ENCODE data around the gene SRF.

The SRF gene

DNA sequence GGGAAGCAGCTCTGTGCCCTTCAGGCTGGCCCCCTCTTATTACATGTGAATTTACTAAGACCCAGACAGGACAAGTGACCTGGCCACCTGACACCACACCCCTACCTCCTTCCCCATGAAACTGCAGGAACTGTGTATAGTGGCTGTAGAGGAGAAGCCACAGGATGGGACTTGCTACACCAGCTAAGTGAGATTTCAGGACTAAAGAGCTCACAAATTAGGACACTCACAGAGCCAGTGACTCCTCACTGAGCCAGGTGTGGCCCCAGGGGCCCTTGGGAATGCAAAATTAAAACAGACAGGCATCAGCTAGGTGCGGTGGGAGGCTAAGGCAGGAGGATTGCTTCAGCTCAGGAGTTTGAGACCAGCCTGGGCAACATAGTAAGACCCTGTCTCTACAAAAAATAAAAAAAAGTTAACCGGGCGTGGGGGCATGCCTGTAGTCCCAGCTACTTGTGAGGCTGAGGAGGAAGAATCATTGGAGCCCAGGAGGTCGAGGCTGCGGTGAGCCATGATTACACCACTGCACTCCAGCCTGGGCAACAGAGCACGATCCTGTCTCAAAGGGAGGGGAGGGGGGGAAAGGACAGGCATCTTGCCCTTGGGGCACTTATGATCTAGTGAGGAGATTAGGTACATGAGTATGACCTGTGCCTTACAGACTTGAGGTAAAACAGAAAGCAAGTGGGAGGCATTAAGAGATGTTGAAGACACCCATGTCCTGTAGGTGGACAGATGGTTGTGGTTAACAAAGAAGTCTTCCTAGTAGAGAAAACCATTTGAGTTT, 23.2 kb upstream of the SRF start:
- TF ChIP-seq SIN3A (IDR thresholded peaks at IDR 0.05; ENCODE audit: borderline replicate concordance, insufficient read depth, low read length) (no peak), TAF1 (IDR thresholded peaks at IDR 0.05; ENCODE audit: borderline replicate concordance, insufficient read depth, low read length) (no peak), POLR2AphosphoS5 (IDR thresholded peaks at IDR 0.05; ENCODE audit: low read depth, low read length) (no peak), FOXP2 (optimal IDR thresholded peaks at IDR 0.05; ENCODE audit: borderline replicate concordance, extremely low read depth, extremely low read length, insufficient read depth) (no peak)
- TF ChIP-seq, protein P1, sequence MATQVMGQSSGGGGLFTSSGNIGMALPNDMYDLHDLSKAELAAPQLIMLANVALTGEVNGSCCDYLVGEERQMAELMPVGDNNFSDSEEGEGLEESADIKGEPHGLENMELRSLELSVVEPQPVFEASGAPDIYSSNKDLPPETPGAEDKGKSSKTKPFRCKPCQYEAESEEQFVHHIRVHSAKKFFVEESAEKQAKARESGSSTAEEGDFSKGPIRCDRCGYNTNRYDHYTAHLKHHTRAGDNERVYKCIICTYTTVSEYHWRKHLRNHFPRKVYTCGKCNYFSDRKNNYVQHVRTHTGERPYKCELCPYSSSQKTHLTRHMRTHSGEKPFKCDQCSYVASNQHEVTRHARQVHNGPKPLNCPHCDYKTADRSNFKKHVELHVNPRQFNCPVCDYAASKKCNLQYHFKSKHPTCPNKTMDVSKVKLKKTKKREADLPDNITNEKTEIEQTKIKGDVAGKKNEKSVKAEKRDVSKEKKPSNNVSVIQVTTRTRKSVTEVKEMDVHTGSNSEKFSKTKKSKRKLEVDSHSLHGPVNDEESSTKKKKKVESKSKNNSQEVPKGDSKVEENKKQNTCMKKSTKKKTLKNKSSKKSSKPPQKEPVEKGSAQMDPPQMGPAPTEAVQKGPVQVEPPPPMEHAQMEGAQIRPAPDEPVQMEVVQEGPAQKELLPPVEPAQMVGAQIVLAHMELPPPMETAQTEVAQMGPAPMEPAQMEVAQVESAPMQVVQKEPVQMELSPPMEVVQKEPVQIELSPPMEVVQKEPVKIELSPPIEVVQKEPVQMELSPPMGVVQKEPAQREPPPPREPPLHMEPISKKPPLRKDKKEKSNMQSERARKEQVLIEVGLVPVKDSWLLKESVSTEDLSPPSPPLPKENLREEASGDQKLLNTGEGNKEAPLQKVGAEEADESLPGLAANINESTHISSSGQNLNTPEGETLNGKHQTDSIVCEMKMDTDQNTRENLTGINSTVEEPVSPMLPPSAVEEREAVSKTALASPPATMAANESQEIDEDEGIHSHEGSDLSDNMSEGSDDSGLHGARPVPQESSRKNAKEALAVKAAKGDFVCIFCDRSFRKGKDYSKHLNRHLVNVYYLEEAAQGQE (IDR thresholded peaks at IDR 0.05; ENCODE audit: insufficient read depth in 1 of 2, low read depth in 2 of 2, low read length in 2 of 2): no peak

DNA sequence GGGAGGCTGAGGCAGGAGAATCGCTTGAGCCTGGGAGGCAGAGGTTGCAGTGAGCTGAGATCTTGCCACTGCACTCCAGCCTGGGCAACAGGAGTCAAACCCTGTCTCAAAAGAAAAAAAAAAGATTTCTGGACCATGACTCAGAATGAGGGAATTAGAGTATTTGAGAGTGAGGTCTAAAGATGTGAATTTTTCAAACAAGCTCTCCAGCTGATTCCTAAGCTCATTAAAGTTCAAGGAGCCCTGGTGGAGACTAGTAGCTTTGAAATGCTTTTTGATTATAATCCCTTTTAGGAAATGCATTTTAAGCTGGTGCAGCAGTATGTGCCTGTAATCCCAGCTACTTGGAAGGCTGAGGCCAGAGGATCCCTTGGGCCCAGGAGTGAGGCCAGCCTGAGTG, 21.8 kb upstream of the SRF start:
- TF ChIP-seq FOXP2 (optimal IDR thresholded peaks at IDR 0.05; ENCODE audit: borderline replicate concordance, extremely low read depth, extremely low read length, insufficient read depth) (no peak), POLR2AphosphoS5 (IDR thresholded peaks at IDR 0.05; ENCODE audit: low read depth, low read length) (no peak), SIN3A (IDR thresholded peaks at IDR 0.05; ENCODE audit: borderline replicate concordance, insufficient read depth, low read length) (no peak)
- TF ChIP-seq, protein P1 (IDR thresholded peaks at IDR 0.05; ENCODE audit: insufficient read depth in 1 of 2, low read depth in 2 of 2, low read length in 2 of 2): no peak

DNA sequence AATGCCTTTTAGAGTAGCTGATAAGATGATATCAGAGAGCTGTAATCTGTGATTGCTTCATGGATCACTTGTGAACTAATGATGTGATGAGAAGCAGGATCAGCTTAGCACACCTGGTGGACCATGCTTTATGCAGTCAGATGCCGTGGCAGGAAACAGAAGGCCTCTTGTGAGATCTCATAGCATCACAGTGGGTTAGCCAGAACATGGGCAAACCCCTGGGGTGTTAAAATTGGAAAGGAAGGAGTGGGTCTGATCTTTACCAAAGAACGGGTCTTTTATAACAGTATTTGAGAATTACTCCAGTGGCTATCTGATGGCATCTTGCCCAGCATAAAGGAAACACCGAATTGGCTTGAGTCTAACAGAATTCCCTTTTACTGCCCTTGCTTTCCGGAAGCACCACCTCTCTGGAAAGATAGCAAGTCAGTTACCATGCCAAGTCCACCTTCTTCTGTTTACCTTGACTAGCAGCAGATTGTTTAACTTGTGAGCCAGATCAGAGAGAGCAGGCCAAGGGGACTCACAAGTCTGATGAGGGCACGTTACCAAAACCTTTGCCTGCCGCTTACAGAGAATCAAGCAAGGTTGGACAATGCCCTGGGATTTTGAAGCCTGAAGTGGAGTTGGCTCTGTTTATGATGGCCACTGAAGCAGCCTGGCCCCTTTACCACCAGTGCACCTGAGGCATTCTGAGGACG, 20.9 kb upstream of the SRF start:
- TF ChIP-seq TAF1 (IDR thresholded peaks at IDR 0.05; ENCODE audit: borderline replicate concordance, insufficient read depth, low read length) (no peak), FOXP2 (optimal IDR thresholded peaks at IDR 0.05; ENCODE audit: borderline replicate concordance, extremely low read depth, extremely low read length, insufficient read depth) (no peak), SIN3A (IDR thresholded peaks at IDR 0.05; ENCODE audit: borderline replicate concordance, insufficient read depth, low read length) (no peak), POLR2AphosphoS5 (IDR thresholded peaks at IDR 0.05; ENCODE audit: low read depth, low read length) (no peak)
- TF ChIP-seq, protein P1 (IDR thresholded peaks at IDR 0.05; ENCODE audit: insufficient read depth in 1 of 2, low read depth in 2 of 2, low read length in 2 of 2): no peak

DNA sequence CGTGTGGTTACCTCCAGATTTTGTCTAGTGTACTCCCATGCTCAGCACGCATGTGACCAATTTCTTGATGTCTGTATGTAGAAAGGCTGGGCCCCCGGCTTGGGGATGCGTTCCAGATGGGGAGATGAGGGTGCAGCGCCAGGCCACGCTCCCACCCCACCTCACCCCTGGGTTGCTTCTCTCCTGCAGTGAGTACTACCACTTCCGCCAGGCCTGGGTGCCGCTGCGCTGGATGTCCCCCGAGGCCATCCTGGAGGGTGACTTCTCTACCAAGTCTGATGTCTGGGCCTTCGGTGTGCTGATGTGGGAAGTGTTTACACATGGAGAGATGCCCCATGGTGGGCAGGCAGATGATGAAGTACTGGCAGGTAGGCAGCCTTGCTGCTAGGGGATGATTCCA, 11.5 kb upstream of the SRF start:
- TF ChIP-seq SIN3A (IDR thresholded peaks at IDR 0.05; ENCODE audit: borderline replicate concordance, insufficient read depth, low read length): no peak
- TF ChIP-seq TAF1 (IDR thresholded peaks at IDR 0.05; ENCODE audit: borderline replicate concordance, insufficient read depth, low read length): no peak
- TF ChIP-seq, protein P1 (IDR thresholded peaks at IDR 0.05; ENCODE audit: insufficient read depth in 1 of 2, low read depth in 2 of 2, low read length in 2 of 2): no peak
- no peak for TF ChIP-seq POLR2AphosphoS5 (IDR thresholded peaks at IDR 0.05; ENCODE audit: low read depth, low read length)
- no peak for TF ChIP-seq FOXP2 (optimal IDR thresholded peaks at IDR 0.05; ENCODE audit: borderline replicate concordance, extremely low read depth, extremely low read length, insufficient read depth)
